Calu3 (cell line): ENCODE data around the gene EIPR1. TPM values are rescaled to one million over a fixed set of nuclear protein-coding genes. Genes with fewer than 3 reads are reported as not detected.

Experiments used
- BruUV-seq: library from RNA; stranded (reverse); fragments of 400-500 nt; replicated peaks from 2 replicates; lab custom pipeline; 2021; lab: Mats Ljungman, UMichigan
- CTCF ChIA-PET: fragments of 300-600 bp; sonication (Branson Sonifier 250); formaldehyde crosslinking; loops from one replicate; lab custom pipeline; 2022; ENCODE audit warnings: antibody characterized with exemption; lab: Charles Lee
- DNase-seq: peaks from one replicate; pipeline ENCODE4 v3.0.0; 2022
- H3K27ac Mint-ChIP-seq: one replicate; pipeline ENCODE4 v1.8.0; 2022; ENCODE audit warnings: mixed read lengths; ENCODE audit not compliant: unreplicated experiment
- H3K27me3 Mint-ChIP-seq: one replicate; pipeline ENCODE4 v1.8.0; 2022; ENCODE audit warnings: mixed read lengths; ENCODE audit not compliant: unreplicated experiment
- H3K36me3 Mint-ChIP-seq: one replicate; pipeline ENCODE4 v1.8.0; 2022; ENCODE audit warnings: mild to moderate bottlenecking, moderate library complexity, mixed read lengths; ENCODE audit not compliant: insufficient read depth, unreplicated experiment
- H3K4me1 Mint-ChIP-seq: one replicate; pipeline ENCODE4 v1.8.0; 2022; ENCODE audit warnings: mild to moderate bottlenecking, low read depth, mixed read lengths; ENCODE audit not compliant: unreplicated experiment
- H3K4me3 Mint-ChIP-seq: one replicate; pipeline ENCODE4 v1.8.0; 2022; ENCODE audit warnings: mild to moderate bottlenecking, low read depth, moderate library complexity, mixed read lengths; ENCODE audit not compliant: unreplicated experiment
- H3K9me3 Mint-ChIP-seq: one replicate; pipeline ENCODE4 v1.8.0; 2022; ENCODE audit warnings: low read depth, mixed read lengths; ENCODE audit not compliant: unreplicated experiment
- intact Hi-C: fragments of 100-400 bp; cut with micrococcal nuclease; formaldehyde crosslinking; loops from one replicate; pipeline ENCODE4 v1.10.0; 2022; ENCODE audit not compliant: unreplicated experiment
- total RNA-seq: library from RNA; stranded (reverse); gene quantifications from 2 replicates; pipeline ENCODE4 v1.2.3, GENCODE V29; 2022
- TF ChIP-seq, protein P1 (sequence below): fragments of 200-600 bp; IDR thresholded peaks from one replicate; pipeline ENCODE4 v1.8.0; 2022; ENCODE audit warnings: antibody characterized with exemption; ENCODE audit not compliant: unreplicated experiment

The EIPR1 gene
- total RNA-seq, 1 experiment from 2014 or later, result 31.7 TPM

DNA sequence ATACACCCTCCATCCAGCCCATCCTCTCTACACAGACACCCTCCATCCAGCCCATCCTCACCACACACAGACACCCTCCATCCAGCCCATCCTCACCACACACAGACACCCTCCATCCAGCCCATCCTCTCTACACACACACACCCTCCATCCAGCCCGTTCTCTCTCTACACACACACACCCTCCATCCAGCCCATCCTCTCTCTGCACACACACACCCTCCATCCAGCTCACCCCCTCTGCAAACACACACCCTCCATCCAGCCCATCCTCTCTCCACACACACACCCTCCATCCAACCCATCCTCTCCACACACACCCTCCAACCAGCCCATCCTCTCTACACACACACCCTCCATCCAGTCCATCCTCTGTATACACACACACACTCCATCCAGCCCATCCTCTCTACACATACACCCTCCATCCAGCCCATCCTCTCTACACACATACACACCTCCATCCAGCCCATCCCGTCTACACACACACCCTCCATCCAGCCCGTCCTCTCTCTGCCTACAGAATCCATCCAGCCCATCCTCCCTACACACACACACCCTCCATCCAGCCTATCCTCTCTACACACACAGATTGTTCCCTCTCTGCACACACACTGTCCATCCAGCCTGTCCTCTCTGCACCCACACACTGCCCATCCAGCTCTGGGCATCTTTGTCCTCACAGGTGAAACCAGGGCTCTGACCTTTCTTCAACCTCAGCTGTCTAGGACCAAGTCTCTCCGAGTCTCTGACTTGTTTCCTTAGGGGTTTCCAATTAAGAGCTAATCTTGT is 81.2 kb downstream of the EIPR1 start:
- no peaks in the 10 kb centered on the region for H3K36me3 Mint-ChIP-seq
- DNase-seq, result no peak
- no peak overlapping the region for H3K27ac Mint-ChIP-seq
- no TSS peak for BruUV-seq
- intact Hi-C loops, result no loop called here
- H3K4me1 Mint-ChIP-seq, result no peaks in the 10 kb centered on the region
- no peaks in the 10 kb centered on the region for H3K9me3 Mint-ChIP-seq
- CTCF ChIA-PET, result no interaction called here
- H3K4me3 Mint-ChIP-seq, result no peak overlapping the region
- H3K27me3 Mint-ChIP-seq, result no peaks in the 10 kb centered on the region
- TF ChIP-seq, protein P1, sequence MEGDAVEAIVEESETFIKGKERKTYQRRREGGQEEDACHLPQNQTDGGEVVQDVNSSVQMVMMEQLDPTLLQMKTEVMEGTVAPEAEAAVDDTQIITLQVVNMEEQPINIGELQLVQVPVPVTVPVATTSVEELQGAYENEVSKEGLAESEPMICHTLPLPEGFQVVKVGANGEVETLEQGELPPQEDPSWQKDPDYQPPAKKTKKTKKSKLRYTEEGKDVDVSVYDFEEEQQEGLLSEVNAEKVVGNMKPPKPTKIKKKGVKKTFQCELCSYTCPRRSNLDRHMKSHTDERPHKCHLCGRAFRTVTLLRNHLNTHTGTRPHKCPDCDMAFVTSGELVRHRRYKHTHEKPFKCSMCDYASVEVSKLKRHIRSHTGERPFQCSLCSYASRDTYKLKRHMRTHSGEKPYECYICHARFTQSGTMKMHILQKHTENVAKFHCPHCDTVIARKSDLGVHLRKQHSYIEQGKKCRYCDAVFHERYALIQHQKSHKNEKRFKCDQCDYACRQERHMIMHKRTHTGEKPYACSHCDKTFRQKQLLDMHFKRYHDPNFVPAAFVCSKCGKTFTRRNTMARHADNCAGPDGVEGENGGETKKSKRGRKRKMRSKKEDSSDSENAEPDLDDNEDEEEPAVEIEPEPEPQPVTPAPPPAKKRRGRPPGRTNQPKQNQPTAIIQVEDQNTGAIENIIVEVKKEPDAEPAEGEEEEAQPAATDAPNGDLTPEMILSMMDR, result no peak

- no peaks in the 10 kb centered on the region for H3K9me3 Mint-ChIP-seq
These were observed 83.1 kb downstream of the EIPR1 start for GRCh38 chr2:3294493-3294892.

DNA sequence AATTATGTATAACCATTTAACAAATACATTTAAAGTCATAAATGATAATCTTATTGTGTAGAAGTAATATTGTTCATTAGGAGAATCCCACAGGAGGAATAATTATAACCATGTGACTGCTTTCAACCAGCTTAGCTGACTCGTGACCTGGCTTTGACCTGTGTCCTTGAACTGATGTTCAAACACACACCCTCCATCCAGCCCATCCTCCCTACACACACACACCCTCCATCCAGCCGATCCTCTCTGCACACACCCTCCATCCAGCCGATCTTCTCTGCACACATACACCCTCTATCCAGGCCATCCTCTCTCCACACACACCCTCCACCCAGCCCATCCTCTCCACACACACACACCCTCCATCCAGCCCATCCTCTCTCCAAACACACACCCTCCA is 83.5 kb downstream of the EIPR1 start:
- H3K9me3 Mint-ChIP-seq, result no peaks in the 10 kb centered on the region
- no peaks in the 10 kb centered on the region for H3K27me3 Mint-ChIP-seq
- TF ChIP-seq, protein P1, result no peak
- no peak overlapping the region for H3K27ac Mint-ChIP-seq
- no peak overlapping the region for H3K4me3 Mint-ChIP-seq
- CTCF ChIA-PET, result interaction anchor here (0.7 kb wide), 2 partner anchors 282 to 1385 kb away, joined by 3 read pairs; no protein-coding TSS in a partner anchor
- H3K36me3 Mint-ChIP-seq, result no peaks in the 10 kb centered on the region
- DNase-seq, result no peak
- no TSS peak for BruUV-seq
- intact Hi-C loops, result no loop called here
- no peaks in the 10 kb centered on the region for H3K4me1 Mint-ChIP-seq

More at GRCh38 chr2:3294493-3294892, 83.1 kb downstream of the EIPR1 start:
- CTCF ChIA-PET, result interaction anchor here (0.7 kb wide), 1 partner anchor 395 kb away, joined by 4 read pairs; no protein-coding TSS in a partner anchor
- no peaks in the 10 kb centered on the region for H3K4me1 Mint-ChIP-seq
- H3K4me3 Mint-ChIP-seq, result no peak overlapping the region
- intact Hi-C loops, result no loop called here
- TF ChIP-seq, protein P1, result no peak
- H3K27ac Mint-ChIP-seq, result no peak overlapping the region
- no TSS peak for BruUV-seq
- no peaks in the 10 kb centered on the region for H3K27me3 Mint-ChIP-seq
- DNase-seq, result no peak
- H3K36me3 Mint-ChIP-seq, result no peaks in the 10 kb centered on the region

- H3K9me3 Mint-ChIP-seq, result no peaks in the 10 kb centered on the region
- H3K4me1 Mint-ChIP-seq, result no peaks in the 10 kb centered on the region
- no peaks in the 10 kb centered on the region for H3K27me3 Mint-ChIP-seq
- no TSS peak for BruUV-seq
- intact Hi-C loops, result no loop called here
- H3K4me3 Mint-ChIP-seq, result no peak overlapping the region
- no peak for DNase-seq
- H3K36me3 Mint-ChIP-seq, result no peaks in the 10 kb centered on the region
- CTCF ChIA-PET, result no interaction called here
- TF ChIP-seq, protein P1, result no peak
- no peak overlapping the region for H3K27ac Mint-ChIP-seq
These were observed 84.4 kb downstream of the EIPR1 start for GRCh38 chr2:3293221-3293620.
